Stomach (tissue), 4 donors: Measurements from ENCODE around the gene SLC13A3.

Source experiments
- CTCF ChIP-seq, 7 experiments: fragments of 450-650 bp in 4 of 7; fragments of 200-600 bp in 3 of 7; sonication (generic) in 3 of 7; IDR thresholded peaks; one replicate each; pipeline ENCODE4 v1.5.1; 2016 to 2019; ENCODE audit warnings: antibody characterized with exemption in 7 of 7, control low read depth in 2 of 7, mild to moderate bottlenecking in 1 of 7
- EP300 ChIP-seq: sonication (generic); formaldehyde crosslinking; IDR thresholded peaks from one replicate; pipeline ENCODE4 v1.6.1; 2017; ENCODE audit warnings: antibody characterized with exemption
- POLR2A ChIP-seq, 4 donors: fragments of 450-650 bp; IDR thresholded peaks; one replicate each; pipeline ENCODE4 v1.6.1; 2016; ENCODE audit warnings: antibody characterized with exemption in 4 of 4, control low read depth in 2 of 4, mild to moderate bottlenecking in 1 of 4, moderate library complexity in 1 of 4
- POLR2AphosphoS5 ChIP-seq, 3 donors: sonication (generic); formaldehyde crosslinking; IDR thresholded peaks; one replicate each; pipeline ENCODE4 v1.6.1; 2016; ENCODE audit warnings: antibody characterized with exemption in 3 of 3

GRCh38 chr20:46555370-46555956 lies 95.8 kb downstream of the SLC13A3 start:
- TF ChIP-seq CTCF (IDR thresholded peaks at IDR 0.05): no peak
- no peak for TF ChIP-seq POLR2A (IDR thresholded peaks at IDR 0.05)
- TF ChIP-seq POLR2AphosphoS5 (IDR thresholded peaks at IDR 0.05): no peak
- TF ChIP-seq EP300: no peak
